CD14-positive monocyte (primary cell): ENCODE measurements around the gene ZNF639. TPM values are rescaled to one million over a fixed set of nuclear protein-coding genes. Genes with fewer than 3 reads are reported as not detected.
A peak's percentile ranks its signal among the peaks of the same experiment; 100 is the strongest.

Source experiments
- DNase-seq, 3 donors: peaks; one replicate each; pipeline ENCODE4 v3.0.0-alpha.2; 2011 to 2022
- H2AFZ ChIP-seq: 2 replicates; pipeline ENCODE4 v1.6.0; 2012; ENCODE audit warnings: mild to moderate bottlenecking, low read depth, low read length, inconsistent platforms; ENCODE audit not compliant: insufficient read depth, poor library complexity, severe bottlenecking
- H3K27ac ChIP-seq, 2 donors: 1 replicate in 1 of 2; 2 replicates in 1 of 2; pipeline ENCODE4 v1.5.1; 2012 to 2013; ENCODE audit warnings: low read length in 2 of 2, control low read depth in 1 of 2, inconsistent platforms in 1 of 2, low read depth in 1 of 2, mild to moderate bottlenecking in 1 of 2
- H3K27me3 ChIP-seq, 2 donors: one replicate each; pipeline versions ENCODE4 v1.6.0 to v1.6.1; 2011 to 2013; ENCODE audit warnings: low read length in 2 of 2; ENCODE audit not compliant: control insufficient read depth in 2 of 2, insufficient read depth in 2 of 2
- H3K36me3 ChIP-seq, 2 donors: replicated peaks in 1 of 2; 1 replicate in 1 of 2; 2 replicates in 1 of 2; pipeline versions ENCODE4 v1.5.1 to v1.6.1; 2012 to 2013; ENCODE audit warnings: low read length in 2 of 2, control low read depth in 1 of 2, inconsistent platforms in 1 of 2, mild to moderate bottlenecking in 1 of 2; ENCODE audit not compliant: insufficient read depth in 2 of 2, control insufficient read depth in 1 of 2
- H3K4me1 ChIP-seq, 2 donors: 1 replicate in 1 of 2; 2 replicates in 1 of 2; pipeline versions ENCODE4 v1.5.1 to v1.6.1; 2012 to 2013; ENCODE audit warnings: low read length in 2 of 2, control low read depth in 1 of 2, inconsistent platforms in 1 of 2, mild to moderate bottlenecking in 1 of 2, moderate library complexity in 1 of 2; ENCODE audit not compliant: insufficient read depth in 2 of 2, control insufficient read depth in 1 of 2
- H3K4me2 ChIP-seq: replicated peaks from 2 replicates; pipeline ENCODE3; 2012; ENCODE audit warnings: low read length, moderate library complexity, mild to moderate bottlenecking; ENCODE audit not compliant: poor library complexity, severe bottlenecking; ENCODE audit errors: extremely low read depth
- H3K4me3 ChIP-seq, 3 experiments: fragments of 200-600 bp in 1 of 3; sonication (generic) in 1 of 3; replicated peaks in 1 of 3; 1 replicate in 2 of 3; 2 replicates in 1 of 3; pipeline ENCODE4 v1.5.1; 2011 to 2013; ENCODE audit warnings: low read length in 3 of 3, mild to moderate bottlenecking in 3 of 3, control low read depth in 2 of 3, low read depth in 2 of 3, inconsistent platforms in 1 of 3, moderate library complexity in 1 of 3
- H3K79me2 ChIP-seq: 2 replicates; pipeline ENCODE4 v1.6.0; 2012; ENCODE audit warnings: mild to moderate bottlenecking, control low read depth, inconsistent platforms, low read length, moderate library complexity; ENCODE audit not compliant: insufficient read depth
- H3K9ac ChIP-seq: 2 replicates; pipeline ENCODE4 v1.6.0; 2017; ENCODE audit warnings: low read length, mild to moderate bottlenecking; ENCODE audit not compliant: insufficient read depth, poor library complexity, severe bottlenecking
- H3K9me3 ChIP-seq, 2 donors: replicated peaks in 1 of 2; 1 replicate in 1 of 2; 2 replicates in 1 of 2; pipeline versions ENCODE4 v1.5.1 to v1.6.1; 2012 to 2013; ENCODE audit warnings: low read length in 2 of 2, control low read depth in 1 of 2; ENCODE audit not compliant: control insufficient read depth in 1 of 2, insufficient read depth in 1 of 2
- H4K20me1 ChIP-seq: 2 replicates; pipeline ENCODE4 v1.6.0; 2012; ENCODE audit warnings: mild to moderate bottlenecking, low read length, control low read depth, moderate library complexity; ENCODE audit not compliant: insufficient read depth
- H3K27ac Mint-ChIP-seq, 7 donors: one replicate each; pipeline ENCODE4 v1.8.0; 2020; ENCODE audit warnings: mild to moderate bottlenecking in 7 of 7, mixed read lengths in 7 of 7, moderate library complexity in 6 of 7, inconsistent platforms in 2 of 7
- H3K27me3 Mint-ChIP-seq, 3 donors: one replicate each; pipeline ENCODE4 v1.8.0; 2021 to 2022; ENCODE audit warnings: low read depth in 3 of 3, mild to moderate bottlenecking in 3 of 3, mixed read lengths in 3 of 3, moderate library complexity in 3 of 3, inconsistent platforms in 1 of 3
- H3K36me3 Mint-ChIP-seq, 2 donors: one replicate each; pipeline ENCODE4 v1.8.0; 2020; ENCODE audit warnings: mixed read lengths in 2 of 2, inconsistent platforms in 1 of 2, mild to moderate bottlenecking in 1 of 2
- H3K4me1 Mint-ChIP-seq: one replicate; pipeline ENCODE4 v1.8.0; 2020; ENCODE audit warnings: mild to moderate bottlenecking, mixed read lengths
- H3K4me3 Mint-ChIP-seq, 2 donors: one replicate each; pipeline ENCODE4 v1.8.0; 2020; ENCODE audit warnings: mild to moderate bottlenecking in 2 of 2, mixed read lengths in 2 of 2, moderate library complexity in 1 of 2
- H3K9me3 Mint-ChIP-seq, 7 donors: one replicate each; pipeline ENCODE4 v1.8.0; 2020 to 2022; ENCODE audit warnings: mixed read lengths in 7 of 7, mild to moderate bottlenecking in 6 of 7, moderate library complexity in 6 of 7, inconsistent platforms in 2 of 7
- CTCF ChIP-seq: fragments of 200-600 bp; IDR thresholded peaks from one replicate; pipeline ENCODE4 v1.8.0; 2022; ENCODE audit warnings: antibody characterized with exemption, mild to moderate bottlenecking
- WGBS: methylation state at CpG from one replicate; pipeline ENCODE4 v1.1.5; 2013; ENCODE audit warnings: missing lambda C conversion rate; ENCODE audit not compliant: insufficient coverage; 5-methylcytosine and 5-hydroxymethylcytosine counted together
- intact Hi-C, 2 donors: fragments of 100-400 bp; cut with micrococcal nuclease; formaldehyde crosslinking; loops; one replicate each; pipeline versions ENCODE4 v1.15.0 to v1.15.1; 2023
- polyA plus RNA-seq, 3 donors: library from polyadenylated mRNA; depleted of rRNA in 1 of 3; unstranded in 2 of 3; stranded (reverse) in 1 of 3; fragments of 300-500 nt in 2 of 3; fragments of >200 nt in 1 of 3; fragmentation: Illumina TruSeq in 2 of 3; gene quantifications; 1 replicate in 2 of 3; 2 replicates in 1 of 3; pipeline ENCODE4 v1.2.3, GENCODE V29; 2012 to 2021

ZNF639 gene
- polyA plus RNA-seq, 3 donors: 9.4 to 17.9 (median 17.7) TPM

DNA sequence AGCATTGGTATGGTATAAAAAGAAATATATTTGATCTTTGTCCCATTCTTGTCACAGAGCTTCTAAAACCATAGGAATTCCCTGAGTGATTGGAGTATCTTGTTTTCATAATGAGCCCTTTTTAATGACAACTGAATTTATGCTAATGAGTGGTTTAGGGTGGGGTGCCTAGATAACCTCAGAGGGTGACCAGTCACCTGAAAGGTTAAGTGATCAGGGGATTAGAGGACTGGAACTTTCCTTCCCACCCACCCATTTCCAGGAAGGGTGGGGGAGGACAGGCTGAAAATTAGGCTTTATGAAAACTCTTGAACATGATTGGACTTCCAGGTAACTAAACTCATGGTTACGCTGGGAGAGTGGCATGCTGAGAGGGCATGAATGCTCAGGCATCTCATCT, 33.2 kb downstream of the ZNF639 start:
- Histone ChIP-seq H3K4me2 (no peak overlapping the region), H3K4me3 (no peak overlapping the region), H3K9me3 (no peaks in the 10 kb centered on the region), H3K4me1 (no peaks in the 10 kb centered on the region), H3K27me3 (no peaks in the 10 kb centered on the region), H3K79me2 (no peaks in the 10 kb centered on the region), H4K20me1 (peaks cover 11% of the 10 kb centered on the region), H3K27ac (no peak overlapping the region), H2AFZ (no peak overlapping the region), H3K36me3 (peaks cover 69 to 99% of the 10 kb centered on the region in 2 donors), H3K9ac (no peak overlapping the region)
- peaks cover 0 to 3% (median 0%) of the 10 kb centered on the region in 3 donors for H3K27me3 Mint-ChIP-seq
- WGBS: no CpG with 5 or more reads among the region's 1 CpG
- TF ChIP-seq CTCF: no peak
- H3K36me3 Mint-ChIP-seq: peaks cover 76 to 94% of the 10 kb centered on the region in 2 donors
- no peak overlapping the region for H3K4me3 Mint-ChIP-seq
- DNase-seq: no peak
- intact Hi-C loops: no loop called here
- H3K4me1 Mint-ChIP-seq: peaks cover 7% of the 10 kb centered on the region
- H3K9me3 Mint-ChIP-seq: peaks cover 0 to 3% (median 0%) of the 10 kb centered on the region in 7 donors
- H3K27ac Mint-ChIP-seq: peak overlapping the region in 1 of 7 donors; percentile 51

GRCh38 chr3:179363332-179363731, 40.5 kb downstream of the ZNF639 start:
- H2AFZ ChIP-seq: no peak overlapping the region
- no peak overlapping the region for H3K27ac Mint-ChIP-seq
- H3K9ac ChIP-seq: no peak overlapping the region
- no peaks in the 10 kb centered on the region for H3K4me1 Mint-ChIP-seq
- H3K9me3 ChIP-seq: no peaks in the 10 kb centered on the region
- H3K36me3 ChIP-seq: peaks cover 75 to 96% of the 10 kb centered on the region in 2 donors
- no peak for TF ChIP-seq CTCF
- no peak overlapping the region for H3K27ac ChIP-seq
- no peak for DNase-seq
- no peak overlapping the region for H3K4me3 ChIP-seq
- peaks cover 0 to 2% (median 0%) of the 10 kb centered on the region in 3 donors for H3K27me3 Mint-ChIP-seq
- H3K36me3 Mint-ChIP-seq: peaks cover 64 to 86% of the 10 kb centered on the region in 2 donors
- no CpG with 5 or more reads among the region's 5 CpGs for WGBS
- intact Hi-C loops: no loop called here
- H4K20me1 ChIP-seq: no peaks in the 10 kb centered on the region
- no peak overlapping the region for H3K4me3 Mint-ChIP-seq
- H3K27me3 ChIP-seq: no peaks in the 10 kb centered on the region
- H3K4me2 ChIP-seq: no peak overlapping the region
- H3K79me2 ChIP-seq: no peaks in the 10 kb centered on the region
- H3K9me3 Mint-ChIP-seq: no peaks in the 10 kb centered on the region
- no peaks in the 10 kb centered on the region for H3K4me1 ChIP-seq
